Upper lobe of left lung (tissue), 4 donors: Measurements from ENCODE around the gene TBX18.

ENCODE experiments used
- CTCF ChIP-seq, 6 experiments: fragments of 450-650 bp in 4 of 6; fragments of 200-600 bp in 2 of 6; sonication (generic) in 2 of 6; IDR thresholded peaks; one replicate each; pipeline ENCODE4 v1.5.1; 2016 to 2019; ENCODE audit warnings: antibody characterized with exemption in 6 of 6
- EP300 ChIP-seq, 4 donors: sonication (generic); formaldehyde crosslinking; IDR thresholded peaks; one replicate each; pipeline ENCODE4 v1.5.1; 2017; ENCODE audit warnings: antibody characterized with exemption in 4 of 4, control low read depth in 2 of 4
- POLR2A ChIP-seq, 4 donors: fragments of 450-650 bp; IDR thresholded peaks; one replicate each; pipeline ENCODE4 v1.5.1; 2016 to 2017; ENCODE audit warnings: antibody characterized with exemption in 4 of 4, mild to moderate bottlenecking in 2 of 4

- TF ChIP-seq CTCF (IDR thresholded peaks at IDR 0.05) (no peak), EP300 (IDR thresholded peaks at IDR 0.05) (no peak), POLR2A (IDR thresholded peaks at IDR 0.05) (no peak)
These were observed 36.9 kb upstream of the TBX18 start for GRCh38 chr6:84801250-84801649.
